ENCODE measurements around the gene IL36G. TPM values are rescaled to one million over a fixed set of nuclear protein-coding genes. Genes with fewer than 3 reads are reported as not detected.
A peak's percentile ranks its signal among the peaks of the same experiment; 100 is the strongest.

The IL36G gene
- total and polyA plus RNA-seq, 2 experiments from 2014 or later = not detected

GRCh38 chr2:112947374-112947773, 30.4 kb upstream of the IL36G start:
- ATAC-seq (no peak), DNase-seq (ENCODE audit: low spot score) (peak; percentile 44)
- Histone ChIP-seq H3K27ac (ENCODE audit: low read depth) (no peak overlapping the region), H3K27me3 (ENCODE audit: insufficient read depth) (no peaks in the 10 kb centered on the region), H3F3A (replicated peaks; ENCODE audit: low read depth) (no peaks in the 10 kb centered on the region), H3K4me3 (no peak overlapping the region), H3K4me2 (no peak overlapping the region), H4K20me1 (replicated peaks; ENCODE audit: insufficient read depth) (no peaks in the 10 kb centered on the region), H3K4me1 (ENCODE audit: insufficient read depth) (no peaks in the 10 kb centered on the region), H3K36me3 (ENCODE audit: insufficient read depth) (0 out of 2 replicates have a peak, but pooled peaks cover 6% of the 10 kb centered on the region), H2AFZ (no peak overlapping the region), H3K79me2 (replicated peaks; ENCODE audit: insufficient read depth) (no peaks in the 10 kb centered on the region), H3K9me2 (ENCODE audit: insufficient read depth) (no peaks in the 10 kb centered on the region)
- no peaks in the 10 kb centered on the region for H3K36me3 Mint-ChIP-seq (ENCODE audit: low read depth)
- H3K27ac Mint-ChIP-seq = no peak overlapping the region
- TF ChIP-seq EZH2 (IDR thresholded peaks at IDR 0.05; ENCODE audit: low read depth, unreplicated experiment) (no peak), JUNB (IDR thresholded peaks at IDR 0.05; ENCODE audit: unreplicated experiment) (no peak), EZH2phosphoT487 (IDR thresholded peaks at IDR 0.05; ENCODE audit: unreplicated experiment) (no peak), CTCF (conservative IDR thresholded peaks at IDR 0.05; ENCODE audit: low read depth in 2 of 2) (no peak), STAT1 (IDR thresholded peaks at IDR 0.05; ENCODE audit: unreplicated experiment) (no peak), ZNF331 (CRISPR knock-in tag; IDR thresholded peaks at IDR 0.05; ENCODE audit: low read depth) (no peak), ZNF462 (CRISPR knock-in tag; IDR thresholded peaks at IDR 0.05) (no peak)
- peaks cover 5% of the 10 kb centered on the region; the same call in 2 of the 3 replicates for H3K9me3 Mint-ChIP-seq
- H3K4me3 Mint-ChIP-seq = no peak overlapping the region
- no peaks in the 10 kb centered on the region for H3K27me3 Mint-ChIP-seq (ENCODE audit: insufficient read depth, low read depth, poor library complexity)
- H3K4me1 Mint-ChIP-seq = no peaks in the 10 kb centered on the region

Measured in GM23338 (cell line).